Endothelial cell of umbilical vein (primary cell): ENCODE data around the gene CIDEB. TPM values are rescaled to one million over a fixed set of nuclear protein-coding genes. Genes with fewer than 3 reads are reported as not detected.

ENCODE experiments used
- BruUV-seq: library from RNA; stranded (reverse); fragments of 400-500 nt; replicated peaks from 2 replicates; lab custom pipeline; 2021; lab: Mats Ljungman, UMichigan
- CTCF ChIA-PET: fragments of 300-600, 350-600 bp; sonication (Branson Sonifier 250); formaldehyde crosslinking; loops from one replicate; lab custom pipeline; 2021; ENCODE audit warnings: antibody characterized with exemption, inconsistent platforms; lab: Charles Lee
- POLR2A ChIA-PET: fragments of 300-600, 350-600 bp; sonication (Branson Sonifier 250); formaldehyde crosslinking; loops from one replicate; lab custom pipeline; 2021; ENCODE audit warnings: antibody characterized with exemption, inconsistent platforms; lab: Charles Lee
- DNase-seq: peaks from one replicate; pipeline ENCODE4 v3.0.0-alpha.2; 2011; ENCODE audit warnings: low read depth, low spot score
- FAIRE-seq: peaks from 2 replicates; lab custom pipeline; 2011; peaks lifted over from hg19 to GRCh38; lab: Jason Lieb, UNC
- H2AFZ ChIP-seq: 2 replicates; pipeline ENCODE4 v1.6.0; 2012; ENCODE audit warnings: low read depth, low read length, control low read depth, inconsistent platforms
- H3K27ac ChIP-seq: 2 replicates; pipeline ENCODE4 v1.5.1; 2011; ENCODE audit warnings: low read depth, mild to moderate bottlenecking, control low read depth, low read length, moderate library complexity; ENCODE audit not compliant: insufficient read depth
- H3K27me3 ChIP-seq, 2 experiments: 2 replicates each; pipeline versions ENCODE4 v1.6.0 to v1.6.1; 2011; ENCODE audit warnings: low read length in 2 of 2, mixed read lengths in 1 of 2; ENCODE audit not compliant: control insufficient read depth in 2 of 2, insufficient read depth in 2 of 2
- H3K36me3 ChIP-seq, 2 experiments: 2 replicates in 1 of 2; 3 replicates in 1 of 2; pipeline ENCODE4 v1.5.1; 2011; ENCODE audit warnings: low read length in 2 of 2, mild to moderate bottlenecking in 1 of 2, moderate library complexity in 1 of 2; ENCODE audit not compliant: control insufficient read depth in 2 of 2, insufficient read depth in 2 of 2; ENCODE audit errors: extremely low read depth in 1 of 2
- H3K4me1 ChIP-seq: 3 replicates; pipeline ENCODE4 v1.5.1; 2011; ENCODE audit warnings: mild to moderate bottlenecking, low read length; ENCODE audit not compliant: control insufficient read depth, insufficient read depth; ENCODE audit errors: extremely low read depth
- H3K4me2 ChIP-seq: 2 replicates; pipeline ENCODE4 v1.6.1; 2011; ENCODE audit warnings: low read length, control low read depth, mixed read lengths; ENCODE audit not compliant: insufficient read depth
- H3K4me3 ChIP-seq, 3 experiments: fragments of 200-600 bp in 1 of 3; sonication (generic), shearing (Covaris generic) in 1 of 3; replicated peaks in 1 of 3; 2 replicates each; pipeline ENCODE4 v1.5.1; 2011 to 2016; ENCODE audit warnings: control low read depth in 3 of 3, low read length in 3 of 3, mild to moderate bottlenecking in 2 of 3, inconsistent platforms in 1 of 3, low read depth in 1 of 3, moderate library complexity in 1 of 3; ENCODE audit not compliant: insufficient read depth in 1 of 3
- H3K79me2 ChIP-seq: 2 replicates; pipeline ENCODE4 v1.6.0; 2012; ENCODE audit warnings: low read length, inconsistent platforms; ENCODE audit not compliant: control insufficient read depth, insufficient read depth
- H3K9ac ChIP-seq: replicated peaks from 2 replicates; pipeline ENCODE3; 2011; ENCODE audit warnings: low read length, control low read depth; ENCODE audit not compliant: insufficient read depth; ENCODE audit errors: extremely low read depth
- H3K9me1 ChIP-seq: replicated peaks from 3 replicates; pipeline ENCODE4 v1.6.0; 2011; ENCODE audit warnings: mild to moderate bottlenecking, low read length; ENCODE audit not compliant: control insufficient read depth, insufficient read depth; ENCODE audit errors: extremely low read depth
- H3K9me3 ChIP-seq: replicated peaks from 2 replicates; pipeline ENCODE4 v1.5.1; 2012; ENCODE audit warnings: low read length, inconsistent platforms; ENCODE audit not compliant: control insufficient read depth, insufficient read depth
- H4K20me1 ChIP-seq: replicated peaks from 2 replicates; pipeline ENCODE3; 2011; ENCODE audit warnings: mild to moderate bottlenecking, low read length; ENCODE audit not compliant: control insufficient read depth, insufficient read depth; ENCODE audit errors: extremely low read depth
- EZH2 ChIP-seq: IDR thresholded peaks from 2 replicates; pipeline ENCODE4 v1.6.1; 2012; ENCODE audit warnings: borderline replicate concordance, low read depth, mild to moderate bottlenecking, moderate library complexity, low read length, inconsistent platforms; ENCODE audit not compliant: severe bottlenecking
- FOS ChIP-seq: IDR thresholded peaks from 2 replicates; pipeline ENCODE4 v1.6.1; 2011; ENCODE audit warnings: mild to moderate bottlenecking, low read length, moderate library complexity, borderline replicate concordance; ENCODE audit not compliant: insufficient read depth
- GATA2 ChIP-seq: IDR thresholded peaks from 2 replicates; pipeline ENCODE4 v1.7.0; 2011; ENCODE audit warnings: low read depth, mild to moderate bottlenecking, moderate library complexity, mixed read lengths, low read length; ENCODE audit not compliant: insufficient read length, insufficient read depth
- JUN ChIP-seq: IDR thresholded peaks from 2 replicates; pipeline ENCODE4 v1.6.1; 2011; ENCODE audit warnings: borderline replicate concordance, low read depth; ENCODE audit not compliant: insufficient read length, insufficient read depth
- MYC ChIP-seq: IDR thresholded peaks from one replicate; pipeline ENCODE4 v1.6.1; 2011; ENCODE audit warnings: mild to moderate bottlenecking, low read depth, low read length
- POLR2A ChIP-seq: IDR thresholded peaks from 2 replicates; pipeline ENCODE4 v1.6.1; 2012; ENCODE audit warnings: low read depth, mild to moderate bottlenecking, control low read depth, low read length
- POLR2AphosphoS5 ChIP-seq: IDR thresholded peaks from 2 replicates; pipeline ENCODE4 v1.6.1; 2012; ENCODE audit warnings: low read depth, mild to moderate bottlenecking, control low read depth, low read length, moderate library complexity; ENCODE audit not compliant: insufficient read depth
- dilution Hi-C: fragments of 300-500 bp; cut with MboI; formaldehyde crosslinking; loops from one replicate; pipeline ENCODE4 v1.15.0; 2019; ENCODE audit warnings: low sequenced_read_pairs; ENCODE audit not compliant: extremely low pct_ligation_motif_present
- intact Hi-C: fragments of 100-400 bp; cut with micrococcal nuclease; formaldehyde crosslinking; loops from one replicate; pipeline ENCODE4 v1.10.0; 2022
- polyA plus RNA-seq, 4 experiments: library from polyadenylated mRNA; depleted of rRNA in 3 of 4; stranded (reverse) in 3 of 4; unstranded in 1 of 4; fragments of >200 nt; gene quantifications; 2 replicates each; pipeline versions ENCODE4 v1.2.1 to v1.2.3, GENCODE V29; 2011 to 2012; ENCODE audit warnings: missing spikeins in 1 of 4
- total RNA-seq: library from RNA; stranded (reverse); gene quantifications from 2 replicates; pipeline ENCODE4 v1.2.3, GENCODE V29; 2021
- TF ChIP-seq, protein P1 (sequence below): IDR thresholded peaks from 2 replicates; pipeline ENCODE4 v1.6.1; 2011; ENCODE audit not compliant: insufficient read depth, insufficient read length
- TF ChIP-seq, protein P2 (sequence below), 2 donors: IDR thresholded peaks; 1 replicate in 1 of 2; 2 replicates in 1 of 2; pipeline ENCODE4 v1.5.1; 2011; ENCODE audit warnings: low read length in 2 of 2, mild to moderate bottlenecking in 2 of 2, moderate library complexity in 2 of 2, control low read depth in 1 of 2, inconsistent platforms in 1 of 2, low read depth in 1 of 2; ENCODE audit not compliant: insufficient read depth in 1 of 2; ENCODE audit errors: extremely low read depth in 1 of 2

The CIDEB gene
- total and polyA plus RNA-seq, 2 donors (not counting 3 experiments of a cell fraction or from before 2014, with no cell fraction given): 5.2 to 7.2 TPM

DNA sequence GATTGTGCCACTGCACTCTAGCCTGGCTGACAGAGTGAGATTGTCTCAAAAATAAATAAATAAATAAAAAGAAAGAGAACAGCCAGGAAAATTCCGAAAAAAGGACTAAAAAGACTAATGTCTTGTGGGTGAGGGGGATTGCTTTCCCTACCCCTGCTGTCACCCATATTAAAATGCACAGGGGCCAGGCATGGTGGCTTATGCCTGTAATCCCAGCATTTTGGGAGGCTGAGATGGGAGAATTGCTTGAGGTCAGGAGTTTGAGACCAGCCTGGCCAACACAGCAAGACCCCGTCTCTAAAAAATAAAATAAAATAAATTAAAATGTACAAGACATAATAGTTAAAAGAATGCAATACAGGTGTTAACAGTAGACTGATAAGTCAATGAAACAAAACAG, 14.3 kb downstream of the CIDEB start:
- Histone ChIP-seq H3K27ac (no peak overlapping the region), H3K36me3 (peaks cover 5 to 19% of the 10 kb centered on the region in 2 experiments), H3K9me3 (no peaks in the 10 kb centered on the region), H3K4me1 (peaks cover 8% of the 10 kb centered on the region), H3K9ac (no peak overlapping the region), H3K4me3 (no peak overlapping the region), H3K79me2 (no peaks in the 10 kb centered on the region), H3K9me1 (no peaks in the 10 kb centered on the region), H2AFZ (no peak overlapping the region), H3K27me3 (no peaks in the 10 kb centered on the region), H4K20me1 (no peaks in the 10 kb centered on the region), H3K4me2 (no peak overlapping the region)
- TF ChIP-seq, protein P1, sequence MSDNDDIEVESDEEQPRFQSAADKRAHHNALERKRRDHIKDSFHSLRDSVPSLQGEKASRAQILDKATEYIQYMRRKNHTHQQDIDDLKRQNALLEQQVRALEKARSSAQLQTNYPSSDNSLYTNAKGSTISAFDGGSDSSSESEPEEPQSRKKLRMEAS: no peak
- no peak for TF ChIP-seq POLR2AphosphoS5
- no peak for TF ChIP-seq GATA2
- no peak for TF ChIP-seq POLR2A
- no peak for TF ChIP-seq FOS
- TF ChIP-seq EZH2: no peak
- intact Hi-C loops: no loop called here
- BruUV-seq: no TSS peak
- DNase-seq: no peak
- ChIA-PET CTCF (interaction anchor here (0.9 to 1.9 kb wide), 4 partner anchors 11 to 112 kb away, joined by 3 to 13 read pairs (median 4); partner anchors contain the start of gene TINF2), POLR2A (no interaction called here)
- no peak for FAIRE-seq
- dilution Hi-C loops: no loop called here

DNA sequence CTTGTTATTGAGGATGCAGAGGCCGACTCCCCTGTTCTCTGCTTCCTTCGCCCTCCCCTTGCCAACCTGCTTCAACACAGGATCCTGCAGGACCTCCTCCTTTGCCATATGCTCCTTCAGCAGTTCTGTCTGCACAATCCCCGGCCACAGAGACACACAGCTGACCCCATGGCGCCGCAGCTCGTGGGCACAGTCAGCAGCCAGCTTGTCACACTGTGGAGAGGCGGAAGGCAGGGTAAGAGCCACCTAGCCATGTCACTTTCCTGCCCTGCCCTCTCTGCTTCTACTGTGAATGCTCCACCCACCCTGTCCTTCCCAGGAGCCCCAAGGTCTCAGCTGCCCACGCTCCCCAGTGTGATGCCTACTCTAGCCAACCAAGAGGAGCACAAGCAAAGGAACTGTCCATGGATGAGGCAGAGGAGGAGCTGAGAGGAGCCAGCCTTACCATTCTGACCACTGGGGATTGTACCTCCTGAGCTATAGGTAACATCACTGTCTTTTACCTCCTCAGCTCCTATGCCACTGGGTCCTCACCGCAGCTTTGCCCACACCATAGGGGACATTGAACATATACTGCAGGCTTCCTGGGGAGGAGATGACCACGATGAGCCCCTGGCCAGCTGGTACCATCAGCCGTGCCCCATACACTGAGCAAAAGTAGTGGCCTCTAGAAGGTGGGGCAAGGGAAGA, 15.5 kb downstream of the CIDEB start:
- Histone ChIP-seq H3K79me2 (no peaks in the 10 kb centered on the region), H3K4me1 (peaks cover 8% of the 10 kb centered on the region), H3K4me2 (no peak overlapping the region), H3K9ac (no peak overlapping the region), H3K4me3 (no peak overlapping the region), H4K20me1 (no peaks in the 10 kb centered on the region), H2AFZ (no peak overlapping the region), H3K27me3 (no peaks in the 10 kb centered on the region), H3K9me3 (no peaks in the 10 kb centered on the region), H3K36me3 (peaks cover 5 to 19% of the 10 kb centered on the region in 2 experiments), H3K9me1 (no peaks in the 10 kb centered on the region), H3K27ac (no peak overlapping the region)
- intact Hi-C loops (no loop called here), dilution Hi-C loops (no loop called here)
- FAIRE-seq: no peak
- TF ChIP-seq, protein P1: no peak
- TF ChIP-seq, protein P2, sequence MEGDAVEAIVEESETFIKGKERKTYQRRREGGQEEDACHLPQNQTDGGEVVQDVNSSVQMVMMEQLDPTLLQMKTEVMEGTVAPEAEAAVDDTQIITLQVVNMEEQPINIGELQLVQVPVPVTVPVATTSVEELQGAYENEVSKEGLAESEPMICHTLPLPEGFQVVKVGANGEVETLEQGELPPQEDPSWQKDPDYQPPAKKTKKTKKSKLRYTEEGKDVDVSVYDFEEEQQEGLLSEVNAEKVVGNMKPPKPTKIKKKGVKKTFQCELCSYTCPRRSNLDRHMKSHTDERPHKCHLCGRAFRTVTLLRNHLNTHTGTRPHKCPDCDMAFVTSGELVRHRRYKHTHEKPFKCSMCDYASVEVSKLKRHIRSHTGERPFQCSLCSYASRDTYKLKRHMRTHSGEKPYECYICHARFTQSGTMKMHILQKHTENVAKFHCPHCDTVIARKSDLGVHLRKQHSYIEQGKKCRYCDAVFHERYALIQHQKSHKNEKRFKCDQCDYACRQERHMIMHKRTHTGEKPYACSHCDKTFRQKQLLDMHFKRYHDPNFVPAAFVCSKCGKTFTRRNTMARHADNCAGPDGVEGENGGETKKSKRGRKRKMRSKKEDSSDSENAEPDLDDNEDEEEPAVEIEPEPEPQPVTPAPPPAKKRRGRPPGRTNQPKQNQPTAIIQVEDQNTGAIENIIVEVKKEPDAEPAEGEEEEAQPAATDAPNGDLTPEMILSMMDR (IDR thresholded peaks at IDR 0.05; ENCODE audit: extremely low read depth in 1 of 2, insufficient read depth in 1 of 2, low read depth in 1 of 2, low read length in 2 of 2): no peak
- no peak for TF ChIP-seq EZH2
- no peak for TF ChIP-seq POLR2A
- TF ChIP-seq GATA2: no peak
- no peak for TF ChIP-seq JUN
- no peak for TF ChIP-seq POLR2AphosphoS5
- no peak for TF ChIP-seq FOS
- TF ChIP-seq MYC: no peak
- DNase-seq: no peak
- BruUV-seq: no TSS peak
- CTCF ChIA-PET: interaction anchor here (0.6 to 1.9 kb wide), 6 partner anchors 10 to 111 kb away, joined by 3 to 13 read pairs (median 4); partner anchors contain the start of genes CIDEB, MDP1 and TINF2
- POLR2A ChIA-PET: no interaction called here
